Right kidney (tissue), 1 donor: ENCODE results near the gene PREX1.
"Not testable (repeated sequence)": the region's sequence is repeated elsewhere in the genome, so short reads cannot be mapped to it uniquely, and the experiment has no call there.

Experiments
- DNase-seq: peaks from one replicate; pipeline ENCODE4 v3.0.0-alpha.2; 2016

The PREX1 gene

DNA sequence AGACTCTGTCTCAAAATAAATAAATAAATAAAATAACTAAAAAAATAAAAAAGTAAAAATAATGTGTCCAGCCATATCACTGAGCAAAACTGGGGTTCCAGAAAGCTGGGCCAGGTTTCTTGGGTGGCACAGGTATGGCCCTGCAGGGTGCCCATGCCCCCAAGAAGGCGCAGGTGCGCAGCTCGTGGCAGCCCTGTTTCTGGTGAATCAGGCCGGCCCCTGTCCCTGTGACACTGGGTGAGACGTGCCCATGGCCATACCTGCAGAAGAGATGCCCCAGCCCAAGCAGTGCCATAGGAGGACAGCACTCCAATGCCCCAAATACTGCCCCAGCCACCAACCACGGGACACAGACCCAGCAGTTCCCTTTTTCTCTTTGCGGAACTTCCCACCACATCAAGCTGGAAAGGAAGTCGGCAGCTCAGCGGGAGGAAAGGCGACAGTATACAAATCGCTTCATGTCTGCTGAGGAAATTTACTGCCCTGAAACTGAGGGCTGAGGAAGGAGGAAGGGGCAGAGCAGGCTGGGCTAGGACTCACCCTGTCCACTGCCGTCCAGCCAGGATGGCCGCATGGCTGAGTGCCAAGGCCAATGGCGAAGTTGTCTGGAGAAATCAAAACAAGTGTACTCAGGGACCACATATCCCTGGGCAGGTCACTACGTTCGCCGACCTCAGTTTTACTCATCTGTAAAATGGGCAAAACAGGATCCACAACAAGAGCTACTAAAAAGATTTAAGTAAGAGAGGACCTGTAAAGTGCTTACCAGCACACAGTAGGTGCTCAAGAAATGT lies 55.4 kb downstream of the PREX1 start:
- no peak for DNase-seq

DNA sequence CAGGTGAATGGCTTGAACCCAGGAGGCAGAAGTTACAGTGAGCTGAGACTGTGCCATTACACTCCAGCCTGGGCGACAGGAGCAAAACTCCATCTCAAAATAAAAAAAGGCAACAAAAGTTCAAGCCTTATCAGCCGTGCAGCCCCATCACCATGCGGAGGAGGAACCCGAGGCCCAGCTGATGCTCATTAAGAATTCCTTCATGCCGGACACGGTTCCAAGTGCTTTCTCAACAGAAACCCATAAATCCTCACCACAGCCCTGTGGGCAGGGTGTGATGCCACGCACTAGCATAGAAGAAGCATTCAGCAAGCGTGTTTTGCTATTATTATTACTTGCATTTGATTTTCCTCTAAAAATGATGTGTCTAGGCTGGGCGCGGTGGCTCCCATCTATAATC lies 56.3 kb downstream of the PREX1 start:
- no peak for DNase-seq

DNA sequence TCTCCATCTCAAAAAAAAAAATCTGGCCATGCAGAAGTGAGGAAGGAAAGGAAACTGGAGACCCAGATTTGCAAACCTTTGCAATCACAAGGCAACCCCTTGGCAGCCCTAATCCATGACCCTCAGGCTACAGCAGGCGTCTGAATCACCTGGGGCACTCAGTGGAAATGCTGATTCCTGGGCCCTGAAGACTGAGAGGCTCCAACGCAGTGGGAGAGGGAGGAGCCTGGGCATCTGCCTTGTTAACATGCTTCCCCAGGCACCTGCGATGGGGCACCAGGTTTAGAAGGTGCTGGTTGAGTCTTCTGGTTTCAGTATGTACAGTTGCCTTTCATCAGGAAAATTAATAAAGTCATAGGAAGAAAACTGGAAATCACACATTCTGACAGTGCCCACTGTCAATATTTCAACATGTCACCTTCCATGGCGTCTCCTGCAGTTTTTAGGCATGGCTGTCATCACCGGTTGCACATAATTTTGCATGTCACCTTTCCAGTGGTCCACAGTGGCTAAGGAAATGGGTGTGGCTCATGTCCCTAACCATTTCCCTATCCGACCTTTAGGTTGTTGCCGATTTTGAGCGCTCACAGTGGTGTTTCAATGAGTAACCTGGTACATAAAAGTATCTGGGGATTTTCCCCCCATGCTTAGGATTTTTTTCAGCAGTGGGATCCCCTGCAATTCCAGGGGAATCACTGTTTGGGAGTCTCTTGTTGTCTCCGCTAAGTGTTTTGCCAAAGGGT lies 56.9 kb downstream of the PREX1 start:
- DNase-seq: no peak

DNA sequence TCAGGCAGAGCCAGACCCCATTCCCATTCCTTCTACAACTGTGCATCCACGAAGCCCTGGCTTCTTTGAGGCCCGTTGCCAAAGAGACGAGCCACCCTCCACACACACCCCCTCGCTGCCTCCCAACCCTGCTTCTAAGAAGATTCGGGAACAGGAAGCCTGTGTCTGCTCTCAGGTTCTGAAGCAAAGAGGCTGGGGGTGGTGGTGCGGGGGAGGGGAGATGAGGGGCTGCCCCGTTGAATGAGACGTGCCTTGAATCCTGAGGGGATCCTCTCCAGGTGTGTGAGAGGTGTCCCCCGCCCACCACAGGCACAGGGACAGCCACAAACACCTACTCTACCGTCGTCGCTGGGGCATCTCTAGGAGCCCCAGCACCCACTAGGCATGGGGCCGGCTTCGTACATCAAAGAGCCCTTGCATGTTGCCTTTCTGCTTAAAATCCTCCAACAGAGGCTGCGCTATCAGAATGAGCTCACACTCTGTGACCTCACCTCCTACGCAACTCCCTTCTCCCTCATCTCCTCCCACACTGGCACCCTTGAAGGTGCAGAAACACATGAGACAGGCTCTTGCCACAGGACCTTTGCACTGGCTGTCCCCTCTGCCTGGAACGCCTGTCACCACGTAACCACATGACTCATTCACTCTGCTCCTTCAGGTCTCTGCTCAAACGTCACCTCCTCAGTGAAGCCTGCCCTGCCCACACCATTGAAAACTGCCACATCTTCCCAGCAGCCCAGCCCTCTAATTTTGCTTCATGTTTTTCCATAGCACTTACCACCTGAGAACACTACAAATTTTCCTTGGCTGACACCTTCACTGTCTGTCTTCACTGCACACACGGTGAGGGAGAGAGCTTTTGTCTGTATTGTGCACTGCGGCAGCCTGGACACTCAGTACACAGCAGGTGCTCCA lies 58.5 kb downstream of the PREX1 start:
- DNase-seq: no peak

DNA sequence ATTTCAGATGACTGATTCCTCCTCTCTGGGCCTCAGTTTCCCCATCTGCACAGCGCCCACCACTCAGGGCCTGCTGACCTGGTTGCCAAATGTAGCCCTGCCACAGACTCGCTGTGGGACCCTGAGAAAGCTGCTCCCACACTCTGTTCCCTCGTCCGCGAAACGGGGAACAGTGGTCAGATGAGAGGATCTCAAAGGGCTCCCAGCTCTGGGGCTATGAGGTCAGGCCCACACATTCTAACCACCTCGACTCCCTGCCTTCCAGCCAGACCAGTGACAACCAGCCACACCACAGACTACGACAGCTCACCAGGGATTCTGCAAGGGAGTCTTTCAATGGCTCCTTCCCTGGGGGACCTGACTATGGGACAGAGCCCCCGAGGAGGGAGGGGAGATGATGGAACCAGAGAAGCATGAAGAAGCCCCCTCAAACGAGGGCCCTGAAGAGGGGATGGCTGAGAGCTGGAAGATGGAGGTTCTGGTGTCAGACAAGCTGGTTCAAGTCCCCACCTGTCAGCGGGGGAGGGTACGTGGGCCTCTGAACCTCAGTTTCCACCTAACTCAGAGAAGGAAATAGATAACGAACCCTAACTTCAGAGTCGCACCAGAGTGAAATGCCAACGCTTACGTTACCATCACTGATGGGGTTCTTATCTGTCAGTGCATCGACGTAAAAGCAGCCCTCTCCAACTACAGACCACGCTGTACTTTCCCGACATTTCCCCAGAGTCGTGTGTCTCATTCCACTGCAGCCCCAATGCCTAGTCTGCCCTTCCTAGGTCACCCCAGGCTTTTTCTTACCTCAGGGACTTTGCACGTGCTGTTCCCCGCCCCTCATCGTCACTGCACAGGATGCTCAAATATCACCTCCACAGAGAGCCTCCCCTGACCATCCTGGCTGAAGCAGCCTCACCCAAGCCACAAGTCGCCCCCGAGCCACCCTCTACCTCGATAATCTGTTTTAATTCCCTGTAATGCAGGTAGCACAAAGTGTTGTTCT lies 60.5 kb downstream of the PREX1 start:
- DNase-seq: no peak

DNA sequence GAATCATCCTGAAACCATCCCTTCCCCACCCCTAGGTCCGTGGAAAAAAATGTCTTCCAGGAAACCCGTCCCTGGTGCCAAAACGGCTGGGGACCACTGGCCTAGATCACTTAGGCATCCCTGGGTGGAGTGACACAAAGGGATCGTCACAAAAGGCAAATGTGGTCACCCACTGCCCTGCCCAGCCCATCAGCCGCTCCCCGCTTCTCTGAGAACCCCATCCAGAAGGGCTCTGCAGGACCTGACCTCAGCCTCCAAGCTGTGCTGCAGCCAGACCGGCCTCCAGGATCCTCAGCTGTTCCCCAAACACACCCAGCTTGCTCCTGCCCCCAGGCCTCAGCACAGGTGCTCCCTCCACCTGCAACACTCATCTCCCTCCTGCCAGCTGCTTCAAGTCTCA lies 61.6 kb downstream of the PREX1 start:
- no peak for DNase-seq

DNA sequence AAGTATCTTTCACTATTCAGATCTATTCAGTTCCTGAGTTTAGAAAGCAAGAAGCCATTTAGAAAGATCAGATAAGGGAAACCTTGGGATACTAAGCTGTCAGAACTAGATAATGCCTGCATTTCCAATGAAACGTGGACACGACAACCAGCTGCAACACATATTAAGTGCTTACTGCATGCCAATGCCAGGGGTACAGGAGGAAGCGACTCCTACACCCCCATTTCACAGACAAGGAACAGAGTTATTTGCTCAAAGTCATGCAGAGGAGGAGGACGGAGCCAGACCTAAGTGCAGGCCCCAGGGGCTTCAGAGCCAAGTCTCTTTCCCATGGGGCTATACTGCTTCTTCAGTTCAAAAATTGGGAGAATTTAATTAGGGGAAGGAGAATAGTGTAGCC lies 62.4 kb downstream of the PREX1 start:
- no peak for DNase-seq

DNA sequence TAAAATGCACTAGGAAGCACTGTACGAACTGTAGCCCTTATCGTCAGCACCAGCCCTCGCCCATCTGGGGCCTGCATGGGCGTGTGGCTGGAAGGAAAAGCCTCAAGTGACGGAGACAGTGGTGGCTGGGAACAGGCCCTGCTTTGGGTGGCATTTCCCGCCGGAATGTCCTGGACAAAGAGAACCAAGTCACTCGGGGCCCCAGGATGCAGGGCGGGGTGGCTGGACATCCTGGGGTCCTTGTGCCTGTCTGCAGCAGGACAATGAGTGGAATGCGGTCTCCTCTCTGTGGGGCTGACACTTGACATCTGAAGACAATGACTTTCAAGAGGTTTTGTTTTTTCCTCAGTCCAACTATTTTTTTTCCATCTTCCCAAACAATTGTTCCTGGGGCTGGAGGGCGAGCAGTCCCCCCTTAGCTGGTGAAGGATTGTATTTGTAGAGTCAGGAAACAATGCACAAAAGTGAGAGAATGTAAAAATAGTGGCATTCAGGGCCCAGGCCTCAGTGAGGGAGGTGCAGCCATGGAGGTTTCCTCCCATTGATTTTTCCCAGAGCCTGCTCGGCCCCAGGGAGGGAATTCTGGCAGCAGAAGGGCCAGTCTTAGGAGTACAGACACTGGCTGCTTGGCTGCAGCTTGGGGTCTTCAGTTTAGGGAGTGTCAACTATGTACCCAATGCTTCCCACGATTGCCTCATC lies 64.4 kb downstream of the PREX1 start:
- DNase-seq: no peak

DNA sequence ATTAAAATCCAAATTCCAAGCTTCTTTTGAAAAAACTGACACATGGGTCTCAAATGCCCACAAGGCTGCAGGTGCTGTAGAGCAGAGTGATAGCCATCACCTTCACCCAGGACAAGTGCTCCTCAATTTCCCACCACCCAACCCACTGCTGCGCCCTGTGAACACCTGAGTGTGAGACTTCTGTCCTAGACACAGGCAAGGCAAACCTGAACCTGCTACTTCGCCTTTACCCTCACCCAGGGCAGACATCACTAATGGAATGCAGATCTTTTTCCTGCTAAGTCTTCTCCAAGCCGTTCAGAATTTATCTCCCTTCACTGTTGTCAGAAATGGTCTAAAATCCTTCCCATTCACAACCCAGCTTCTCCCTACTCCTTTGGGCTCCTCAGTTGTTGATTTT lies 65.9 kb downstream of the PREX1 start:
- no peak for DNase-seq

DNA sequence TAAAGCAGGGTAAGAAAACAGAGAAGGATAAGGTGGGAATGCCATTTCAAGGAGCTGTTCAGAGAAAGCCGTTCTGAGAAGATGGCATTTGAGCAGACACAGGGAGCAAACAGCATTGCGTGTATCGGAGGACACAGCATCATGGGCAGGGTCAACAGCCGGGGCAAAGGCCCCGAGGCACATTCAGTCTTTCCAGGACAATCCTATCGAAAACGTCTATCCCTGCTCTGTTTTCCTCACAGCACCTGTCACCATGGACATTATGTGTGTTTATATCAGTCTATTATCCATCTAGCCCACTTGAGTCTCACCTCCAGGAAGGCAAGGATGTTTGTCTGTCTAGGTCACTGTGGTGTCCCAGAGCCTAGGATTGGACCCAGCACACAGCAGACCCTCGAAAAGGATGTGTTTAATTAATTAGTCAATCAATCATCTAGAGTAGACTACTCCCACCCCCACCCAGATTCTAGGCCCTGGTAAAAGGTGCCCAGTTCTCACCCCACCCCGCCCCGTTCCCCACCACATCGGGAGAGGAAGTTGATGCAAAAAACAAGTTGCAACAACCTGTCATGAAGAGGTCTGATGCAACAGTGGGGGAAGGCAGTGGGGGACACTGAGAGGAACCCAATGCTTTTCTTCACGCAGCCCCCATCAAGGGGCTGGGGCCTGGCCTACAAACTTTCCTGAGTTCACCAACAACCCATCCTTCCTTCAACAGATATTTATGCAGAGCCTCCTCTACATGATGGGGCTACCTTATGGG lies 66.6 kb downstream of the PREX1 start:
- no peak for DNase-seq

DNA sequence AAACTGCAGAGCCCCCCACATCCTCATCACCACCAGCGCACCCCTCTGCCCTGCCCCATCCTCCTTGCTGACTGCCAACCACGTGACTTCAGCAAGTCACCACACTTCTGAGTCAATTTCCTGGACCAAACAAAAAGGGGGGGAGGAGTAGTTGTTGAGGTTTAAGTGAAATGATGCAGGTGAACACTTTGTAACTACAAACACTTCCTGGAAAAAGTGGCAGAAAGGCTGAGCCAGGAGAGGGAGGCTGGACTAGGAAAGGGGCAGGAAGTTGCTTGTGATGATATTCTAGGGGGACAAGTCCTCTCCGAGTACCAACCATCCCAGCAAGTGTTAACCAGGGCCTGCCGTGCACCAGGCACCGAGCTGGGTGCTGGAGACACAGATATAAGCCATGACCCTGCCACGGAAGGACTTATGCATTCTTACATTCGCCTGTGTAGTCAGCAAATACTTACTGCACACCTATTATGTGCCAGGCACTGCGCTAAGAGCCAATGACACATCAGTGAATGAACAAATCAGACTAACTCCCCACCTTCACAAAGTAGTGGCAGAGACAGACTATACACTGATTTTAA lies 67.3 kb downstream of the PREX1 start:
- no peak for DNase-seq

DNA sequence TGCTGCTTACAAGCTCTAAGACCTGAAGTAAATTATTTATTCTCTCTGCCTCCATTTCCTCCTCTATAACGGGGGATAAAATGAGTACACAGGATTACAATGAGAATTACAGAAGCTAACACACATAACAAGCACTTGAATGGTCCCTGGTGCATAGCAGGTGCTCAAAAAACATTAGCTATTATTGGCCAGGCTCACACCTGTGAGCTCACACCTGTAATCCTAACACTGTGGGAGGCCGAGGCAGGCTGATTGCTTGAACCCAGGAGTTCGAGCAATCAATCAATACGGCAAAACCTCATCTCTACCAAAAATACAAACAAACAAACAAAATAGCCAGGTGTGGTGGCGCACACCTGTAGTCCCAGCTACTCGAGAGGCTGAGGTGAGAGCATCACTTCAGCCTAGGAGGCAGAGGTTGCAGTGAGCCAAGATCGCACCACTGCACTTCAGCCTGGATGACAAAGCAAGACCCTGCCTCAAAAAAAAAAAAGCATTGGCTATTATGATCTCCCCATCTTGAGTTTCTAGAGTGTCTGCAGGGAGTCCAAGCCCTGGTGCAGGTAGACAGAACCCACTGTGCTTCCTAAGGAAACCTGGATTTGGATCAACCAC lies 68.1 kb downstream of the PREX1 start:
- DNase-seq: no peak

DNA sequence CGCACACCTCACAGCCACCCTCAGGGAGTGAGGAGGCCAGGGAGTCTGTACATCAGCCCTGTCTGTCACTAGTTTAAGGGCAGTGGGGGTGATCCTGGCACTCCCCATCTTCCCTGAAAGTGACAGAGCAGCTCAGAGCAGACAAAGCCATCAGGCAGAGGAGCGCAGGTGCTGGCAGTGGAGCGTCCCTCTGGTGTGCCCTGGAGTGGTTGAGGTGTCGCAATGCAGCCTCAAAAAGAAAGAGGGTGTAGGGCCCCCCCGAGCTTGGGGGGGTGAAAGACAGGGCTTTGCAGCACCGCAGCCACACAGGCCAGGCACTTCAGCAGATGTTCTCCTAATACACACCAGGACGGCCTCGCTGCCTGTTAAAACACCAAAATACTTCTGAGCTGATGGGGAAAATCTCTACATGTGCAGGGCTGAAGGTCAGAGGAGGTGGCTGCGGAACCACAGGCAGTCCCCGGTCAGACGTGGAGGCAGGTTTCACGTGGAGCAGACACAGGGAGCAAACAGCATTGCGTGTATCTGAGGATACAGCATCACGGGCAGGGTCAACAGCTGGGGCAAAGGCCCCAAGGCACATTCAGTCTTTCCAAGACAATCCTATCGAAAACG lies 69.5 kb downstream of the PREX1 start:
- no peak for DNase-seq

DNA sequence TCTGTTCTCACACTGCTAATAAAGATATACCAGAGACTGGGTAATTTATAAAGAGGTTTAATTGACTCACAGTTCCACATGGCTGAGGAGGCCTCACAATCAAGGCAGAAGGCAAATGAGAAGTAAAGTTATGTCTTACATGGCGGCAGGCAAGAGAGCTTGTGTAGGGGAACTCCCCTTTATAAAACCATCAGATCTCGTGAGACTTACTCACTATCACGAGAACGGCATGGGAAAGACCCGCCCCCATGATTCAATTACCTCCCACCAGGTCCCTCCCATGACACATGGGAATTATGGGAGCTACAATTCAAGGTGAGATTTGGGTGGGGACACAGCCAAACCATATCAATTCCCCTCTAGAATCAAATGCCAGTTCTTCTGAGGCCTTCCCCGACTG lies 71.0 kb downstream of the PREX1 start:
- not testable (repeated sequence) for DNase-seq

DNA sequence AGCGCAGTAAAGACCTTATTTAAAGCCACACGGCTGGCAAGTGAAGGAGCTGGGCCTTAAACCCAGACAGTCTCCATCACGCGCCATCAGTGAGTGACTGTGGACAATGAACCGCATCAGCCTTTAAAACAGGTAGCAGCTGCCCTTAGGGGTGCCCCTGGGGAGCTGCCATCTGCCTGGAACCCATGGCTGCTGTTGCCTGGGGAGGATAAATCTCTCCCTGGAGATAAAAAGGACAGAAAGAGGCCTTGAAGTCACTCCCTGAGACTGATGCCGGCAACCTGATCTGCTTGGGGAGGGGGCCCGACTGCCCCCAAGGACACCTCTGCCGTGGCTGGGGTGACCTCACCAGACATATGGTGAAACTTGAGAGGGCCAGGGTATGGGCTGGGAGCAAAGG lies 73.5 kb downstream of the PREX1 start:
- peak; percentile 31 for DNase-seq

DNA sequence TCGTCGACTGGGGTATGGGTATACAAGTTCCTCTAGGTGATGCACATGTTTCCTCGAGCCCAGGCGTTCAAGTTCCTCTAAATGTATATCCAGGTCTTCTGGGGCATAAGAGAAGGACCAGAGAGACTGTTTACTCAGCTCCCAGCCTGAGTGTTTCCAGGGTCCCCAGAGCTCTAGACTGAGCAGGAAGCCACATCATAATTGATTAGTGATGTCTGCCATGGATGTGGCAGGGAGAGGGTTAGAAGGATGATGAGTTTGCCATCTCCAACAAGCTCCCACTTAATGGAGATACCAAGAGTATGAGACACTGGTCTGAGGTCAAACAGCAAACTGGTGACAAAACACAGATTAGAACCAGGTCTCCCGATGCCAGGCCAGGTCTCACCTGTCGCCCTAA lies 74.8 kb downstream of the PREX1 start:
- DNase-seq: no peak

DNA sequence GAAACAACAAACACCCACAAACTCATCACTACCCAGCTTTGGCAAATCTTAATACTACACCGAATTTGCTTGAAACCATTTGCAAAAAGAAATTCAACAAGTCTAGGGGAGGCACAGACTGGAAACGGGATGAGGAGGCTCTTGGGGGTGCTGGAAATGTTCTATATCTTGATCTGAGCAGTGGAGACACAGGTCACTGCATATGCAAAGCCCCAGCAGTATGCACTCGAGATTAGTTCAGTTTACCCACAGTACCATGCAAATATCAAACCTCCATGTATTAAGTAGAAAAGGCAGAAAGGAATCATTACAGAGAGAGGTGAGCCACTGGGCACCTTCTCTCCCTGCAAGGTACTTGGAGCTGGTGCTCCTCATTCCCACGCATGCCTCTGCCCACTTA lies 75.9 kb downstream of the PREX1 start:
- DNase-seq: no peak

DNA sequence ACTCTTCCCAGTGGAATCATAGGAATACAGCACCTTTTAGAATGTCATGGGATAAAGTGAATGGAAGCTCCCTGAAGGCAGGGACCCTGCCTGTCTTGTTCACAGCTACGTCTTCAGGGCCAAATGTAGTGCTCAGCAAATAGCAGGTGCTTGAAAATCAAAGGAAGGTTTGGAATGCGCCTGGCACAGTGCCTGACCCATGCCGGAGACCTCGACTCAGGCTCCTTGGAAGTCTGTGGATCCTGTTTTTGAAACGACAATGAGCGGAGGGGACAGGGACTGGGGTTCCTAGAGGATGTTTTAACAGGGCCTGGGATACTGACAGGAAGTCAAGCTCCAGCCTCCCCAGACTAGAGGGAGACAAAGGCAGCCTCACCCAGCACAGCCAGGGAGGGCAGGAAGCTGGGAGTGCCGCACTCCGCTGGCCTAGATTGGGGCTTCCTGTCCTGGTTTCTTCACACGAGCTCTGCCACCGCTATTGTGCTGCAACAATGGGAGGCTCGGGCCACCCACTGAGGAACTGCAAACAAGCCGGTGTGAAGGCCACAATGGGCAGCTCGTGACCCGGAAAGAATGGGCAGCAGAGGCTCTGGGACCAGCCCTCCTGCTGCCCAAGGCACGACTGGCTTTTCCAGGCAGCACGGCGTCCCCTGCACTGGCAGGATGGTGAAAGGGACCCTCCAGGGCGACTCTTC lies 76.7 kb downstream of the PREX1 start:
- no peak for DNase-seq
